Heart left ventricle (tissue), 13 donors: ENCODE data around the gene PODNL1.

Experiments used
- POLR2A ChIP-seq, 2 donors: fragments of 450-650 bp; IDR thresholded peaks; one replicate each; pipeline ENCODE4 v1.6.1; 2017; ENCODE audit warnings: antibody characterized with exemption in 2 of 2, mild to moderate bottlenecking in 2 of 2, moderate library complexity in 2 of 2
- TF ChIP-seq, protein P1 (sequence below), 12 donors: fragments of 200-600 bp; sonication (generic) in 4 of 12; IDR thresholded peaks; one replicate each; pipeline versions ENCODE4 v1.5.0 to v1.8.0; 2018 to 2022; ENCODE audit warnings: antibody characterized with exemption in 12 of 12, mild to moderate bottlenecking in 5 of 12
- donor health status: ischemic (EF 13 %, LVEDD 7.1; RV severe dilation, severe dysfunction).
- donor health status: DM: no; HTN: yes; CAD: no.
- donor health status: DM: no; HTN: no; CAD: no.
- donor health status: ischemic (EF 25% LVEDD 6.9; RV normal size, moderate dysfunction).
- donor health status: ischemic (EF 25% LVEDD 5.7; RV mildly dilated, moderate dysfunction).
- donor health status: ischemic (EF 35%, LVEDD 5.7; RV mildly dilated, moderate dysfunction).
- donor health status: nonischemic (EF 11% LVEDD 7.7; RV severe dilation, severe dysfunction).
- donor health status: DM: yes; HTN: yes; CAD: no.
- donor health status: PGD.
- donor health status: ischemic (EF 29% LVEDD 5.4; RV normal size, mild dysfunction).
- donor health status: nonischemic (EF 23%, LVEDD 6.1; RV moderate dilation, normal function).

DNA sequence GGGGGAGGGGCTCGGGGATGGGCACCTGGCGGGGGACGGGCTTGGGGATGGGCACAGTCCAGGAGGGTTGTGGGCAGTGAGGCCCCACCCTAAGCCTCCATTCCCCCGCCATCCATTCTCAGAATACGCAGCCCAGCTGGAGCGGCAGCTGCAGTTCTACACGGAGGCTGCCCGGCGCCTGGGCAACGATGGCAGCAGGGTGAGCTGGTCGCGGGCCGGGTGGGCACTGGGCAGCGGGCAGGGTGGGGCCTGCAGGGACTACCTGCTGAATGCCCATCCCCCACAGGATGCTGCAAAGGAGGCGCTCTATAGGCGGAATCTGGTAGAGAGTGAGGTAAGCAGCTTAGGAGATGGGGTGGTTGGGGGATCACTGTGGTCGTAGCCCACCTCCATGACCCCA, 8.3 kb downstream of the PODNL1 start:
- no peak for TF ChIP-seq POLR2A (IDR thresholded peaks at IDR 0.05)
- TF ChIP-seq, protein P1, sequence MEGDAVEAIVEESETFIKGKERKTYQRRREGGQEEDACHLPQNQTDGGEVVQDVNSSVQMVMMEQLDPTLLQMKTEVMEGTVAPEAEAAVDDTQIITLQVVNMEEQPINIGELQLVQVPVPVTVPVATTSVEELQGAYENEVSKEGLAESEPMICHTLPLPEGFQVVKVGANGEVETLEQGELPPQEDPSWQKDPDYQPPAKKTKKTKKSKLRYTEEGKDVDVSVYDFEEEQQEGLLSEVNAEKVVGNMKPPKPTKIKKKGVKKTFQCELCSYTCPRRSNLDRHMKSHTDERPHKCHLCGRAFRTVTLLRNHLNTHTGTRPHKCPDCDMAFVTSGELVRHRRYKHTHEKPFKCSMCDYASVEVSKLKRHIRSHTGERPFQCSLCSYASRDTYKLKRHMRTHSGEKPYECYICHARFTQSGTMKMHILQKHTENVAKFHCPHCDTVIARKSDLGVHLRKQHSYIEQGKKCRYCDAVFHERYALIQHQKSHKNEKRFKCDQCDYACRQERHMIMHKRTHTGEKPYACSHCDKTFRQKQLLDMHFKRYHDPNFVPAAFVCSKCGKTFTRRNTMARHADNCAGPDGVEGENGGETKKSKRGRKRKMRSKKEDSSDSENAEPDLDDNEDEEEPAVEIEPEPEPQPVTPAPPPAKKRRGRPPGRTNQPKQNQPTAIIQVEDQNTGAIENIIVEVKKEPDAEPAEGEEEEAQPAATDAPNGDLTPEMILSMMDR (IDR thresholded peaks at IDR 0.05): no peak
